ENCODE measurements around the gene ANGEL1. TPM values are rescaled to one million over a fixed set of nuclear protein-coding genes. Genes with fewer than 3 reads are reported as not detected.

The ANGEL1 gene
- total RNA-seq, 1 donor from 2014 or later, result 9.6 TPM

DNA sequence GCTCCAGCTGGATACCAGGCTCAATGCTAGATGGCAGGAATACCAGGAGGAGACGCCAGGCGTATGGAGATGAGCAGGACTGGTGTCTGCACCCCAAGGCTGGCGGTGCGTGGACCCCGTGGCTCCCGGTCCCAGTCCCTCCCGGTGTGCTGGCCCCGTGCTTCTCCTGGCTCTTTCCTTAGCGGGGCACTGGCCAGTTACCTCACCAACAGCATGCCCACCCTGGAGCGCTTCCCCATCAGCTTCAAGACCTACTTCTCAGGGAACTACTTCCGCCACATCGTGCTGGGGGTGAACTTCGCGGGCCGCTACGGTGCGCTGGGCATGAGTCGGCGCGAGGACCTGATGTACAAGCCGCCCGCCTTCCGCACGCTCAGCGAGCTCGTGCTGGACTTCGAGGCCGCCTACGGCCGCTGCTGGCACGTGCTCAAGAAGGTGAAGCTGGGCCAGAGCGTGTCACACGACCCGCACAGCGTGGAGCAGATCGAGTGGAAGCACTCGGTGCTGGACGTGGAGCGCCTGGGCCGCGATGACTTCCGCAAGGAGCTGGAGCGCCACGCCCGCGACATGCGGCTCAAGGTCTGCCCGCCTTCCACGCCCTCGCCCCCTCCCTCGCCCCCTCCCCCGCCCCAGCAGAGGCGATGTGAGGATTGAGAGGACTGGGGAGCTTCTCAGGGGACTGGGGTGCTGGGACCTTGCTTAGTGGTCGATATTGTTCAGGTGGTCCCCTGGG is 36.8 kb downstream of the ANGEL1 start:
- H3K9me3 Mint-ChIP-seq (ENCODE audit: low read depth), result no peaks in the 10 kb centered on the region
- peaks cover 28% of the 10 kb centered on the region for H3K4me1 Mint-ChIP-seq (ENCODE audit: low read depth)
- TF ChIP-seq, protein P1, sequence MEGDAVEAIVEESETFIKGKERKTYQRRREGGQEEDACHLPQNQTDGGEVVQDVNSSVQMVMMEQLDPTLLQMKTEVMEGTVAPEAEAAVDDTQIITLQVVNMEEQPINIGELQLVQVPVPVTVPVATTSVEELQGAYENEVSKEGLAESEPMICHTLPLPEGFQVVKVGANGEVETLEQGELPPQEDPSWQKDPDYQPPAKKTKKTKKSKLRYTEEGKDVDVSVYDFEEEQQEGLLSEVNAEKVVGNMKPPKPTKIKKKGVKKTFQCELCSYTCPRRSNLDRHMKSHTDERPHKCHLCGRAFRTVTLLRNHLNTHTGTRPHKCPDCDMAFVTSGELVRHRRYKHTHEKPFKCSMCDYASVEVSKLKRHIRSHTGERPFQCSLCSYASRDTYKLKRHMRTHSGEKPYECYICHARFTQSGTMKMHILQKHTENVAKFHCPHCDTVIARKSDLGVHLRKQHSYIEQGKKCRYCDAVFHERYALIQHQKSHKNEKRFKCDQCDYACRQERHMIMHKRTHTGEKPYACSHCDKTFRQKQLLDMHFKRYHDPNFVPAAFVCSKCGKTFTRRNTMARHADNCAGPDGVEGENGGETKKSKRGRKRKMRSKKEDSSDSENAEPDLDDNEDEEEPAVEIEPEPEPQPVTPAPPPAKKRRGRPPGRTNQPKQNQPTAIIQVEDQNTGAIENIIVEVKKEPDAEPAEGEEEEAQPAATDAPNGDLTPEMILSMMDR (IDR thresholded peaks at IDR 0.05), result no peak
- H3K27ac Mint-ChIP-seq (ENCODE audit: unreplicated experiment), result no peak overlapping the region
- peak; percentile 75 for DNase-seq (ENCODE audit: low spot score)
- no peaks in the 10 kb centered on the region for H3K27me3 Mint-ChIP-seq (ENCODE audit: low read depth)
- no peak overlapping the region for H3K4me3 Mint-ChIP-seq (ENCODE audit: unreplicated experiment)
- no peaks in the 10 kb centered on the region for H3K36me3 Mint-ChIP-seq (ENCODE audit: low read depth)

DNA sequence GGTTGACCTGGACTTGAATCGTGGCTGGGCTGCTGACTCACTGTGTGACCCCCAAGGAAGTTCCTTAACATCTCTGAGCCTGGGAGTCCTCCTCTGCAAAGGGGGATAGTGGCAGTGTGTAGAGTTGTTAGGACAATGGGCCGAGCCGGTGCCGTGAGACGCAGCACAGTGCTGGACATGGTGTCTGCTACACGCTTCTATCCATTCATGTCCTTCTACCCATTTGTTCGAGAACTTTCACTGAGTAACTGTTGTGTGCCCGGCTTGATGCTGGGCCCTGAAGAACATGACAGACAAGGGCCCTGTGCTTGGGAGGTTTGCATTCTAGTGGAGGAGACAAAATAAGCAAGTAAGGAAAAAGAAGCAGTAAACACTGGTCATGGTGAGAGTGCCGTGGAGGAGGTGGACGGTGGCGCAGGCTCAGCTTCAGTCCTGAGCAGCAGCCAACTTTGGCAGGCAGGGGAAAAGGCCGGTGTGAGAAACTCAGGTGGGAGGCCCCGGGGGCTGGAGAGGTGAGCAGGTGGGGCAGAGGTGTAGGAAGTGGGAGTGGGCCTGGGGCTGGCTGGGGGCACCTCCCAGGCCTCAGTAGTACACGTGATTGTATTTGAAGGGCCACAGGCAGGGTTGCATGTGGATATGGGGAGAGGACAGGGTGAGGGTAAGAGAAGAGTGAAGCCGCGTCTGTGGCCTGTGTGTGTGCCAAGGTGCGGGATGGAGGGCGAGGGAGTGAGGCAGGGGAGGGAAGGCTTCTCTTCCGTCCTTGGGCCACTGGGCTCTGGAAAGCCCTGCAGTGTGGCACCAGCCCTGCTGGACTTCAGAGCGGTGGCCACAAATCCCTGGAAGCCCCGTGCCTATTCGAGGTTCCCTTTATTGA is 37.6 kb downstream of the ANGEL1 start:
- H3K27ac Mint-ChIP-seq (ENCODE audit: unreplicated experiment), result no peak overlapping the region
- no peaks in the 10 kb centered on the region for H3K36me3 Mint-ChIP-seq (ENCODE audit: low read depth)
- no peaks in the 10 kb centered on the region for H3K27me3 Mint-ChIP-seq (ENCODE audit: low read depth)
- no peak overlapping the region for H3K4me3 Mint-ChIP-seq (ENCODE audit: unreplicated experiment)
- TF ChIP-seq, protein P1 (IDR thresholded peaks at IDR 0.05), result no peak
- H3K9me3 Mint-ChIP-seq (ENCODE audit: low read depth), result no peaks in the 10 kb centered on the region
- peak; percentile 57 for DNase-seq (ENCODE audit: low spot score)
- H3K4me1 Mint-ChIP-seq (ENCODE audit: low read depth), result peaks cover 20% of the 10 kb centered on the region

GRCh38 chr14:76773956-76774820 is 38.5 kb downstream of the ANGEL1 start:
- Mint-ChIP-seq H3K4me3 (ENCODE audit: unreplicated experiment) (no peak overlapping the region), H3K36me3 (ENCODE audit: low read depth) (no peaks in the 10 kb centered on the region), H3K4me1 (ENCODE audit: low read depth) (peaks cover 20% of the 10 kb centered on the region), H3K27me3 (ENCODE audit: low read depth) (no peaks in the 10 kb centered on the region), H3K9me3 (ENCODE audit: low read depth) (no peaks in the 10 kb centered on the region), H3K27ac (ENCODE audit: unreplicated experiment) (peak overlapping the region; percentile 89)
- DNase-seq (ENCODE audit: low spot score), result no peak
- TF ChIP-seq, protein P1 (IDR thresholded peaks at IDR 0.05), result no peak

- Mint-ChIP-seq H3K27ac (ENCODE audit: unreplicated experiment) (peak overlapping the region; percentile 89), H3K36me3 (ENCODE audit: low read depth) (no peaks in the 10 kb centered on the region), H3K4me3 (ENCODE audit: unreplicated experiment) (no peak overlapping the region), H3K27me3 (ENCODE audit: low read depth) (no peaks in the 10 kb centered on the region), H3K9me3 (ENCODE audit: low read depth) (no peaks in the 10 kb centered on the region), H3K4me1 (ENCODE audit: low read depth) (peaks cover 21% of the 10 kb centered on the region)
- peak; percentile 28 for DNase-seq (ENCODE audit: low spot score)
- TF ChIP-seq, protein P1 (IDR thresholded peaks at IDR 0.05), result peak; percentile 22
Measured at GRCh38 chr14:76773188-76773885, 39.3 kb downstream of the ANGEL1 start.

Data from chondrocyte (in vitro differentiated cells).